VCaP (cell line): ENCODE measurements around the gene MAT1A.
A peak's percentile ranks its signal among the peaks of the same experiment; 100 is the strongest.

Experiments used
- H3K27ac ChIP-seq: fragments of 450-650 bp; 2 replicates; pipeline ENCODE4 v1.5.1; 2017
- TF ChIP-seq, protein P1 (sequence below): fragments of 450-650 bp; conservative IDR thresholded peaks from 2 replicates; pipeline ENCODE4 v1.5.1; 2017; ENCODE audit warnings: mild to moderate bottlenecking, moderate library complexity

MAT1A gene

GRCh38 chr10:80289451-80290287, at the start of gene MAT1A:
Gene MAT1A (minus strand): TSS chr10:80289658. CDS start chr10:80289423, 235 bp downstream.
- TF ChIP-seq, protein P1, sequence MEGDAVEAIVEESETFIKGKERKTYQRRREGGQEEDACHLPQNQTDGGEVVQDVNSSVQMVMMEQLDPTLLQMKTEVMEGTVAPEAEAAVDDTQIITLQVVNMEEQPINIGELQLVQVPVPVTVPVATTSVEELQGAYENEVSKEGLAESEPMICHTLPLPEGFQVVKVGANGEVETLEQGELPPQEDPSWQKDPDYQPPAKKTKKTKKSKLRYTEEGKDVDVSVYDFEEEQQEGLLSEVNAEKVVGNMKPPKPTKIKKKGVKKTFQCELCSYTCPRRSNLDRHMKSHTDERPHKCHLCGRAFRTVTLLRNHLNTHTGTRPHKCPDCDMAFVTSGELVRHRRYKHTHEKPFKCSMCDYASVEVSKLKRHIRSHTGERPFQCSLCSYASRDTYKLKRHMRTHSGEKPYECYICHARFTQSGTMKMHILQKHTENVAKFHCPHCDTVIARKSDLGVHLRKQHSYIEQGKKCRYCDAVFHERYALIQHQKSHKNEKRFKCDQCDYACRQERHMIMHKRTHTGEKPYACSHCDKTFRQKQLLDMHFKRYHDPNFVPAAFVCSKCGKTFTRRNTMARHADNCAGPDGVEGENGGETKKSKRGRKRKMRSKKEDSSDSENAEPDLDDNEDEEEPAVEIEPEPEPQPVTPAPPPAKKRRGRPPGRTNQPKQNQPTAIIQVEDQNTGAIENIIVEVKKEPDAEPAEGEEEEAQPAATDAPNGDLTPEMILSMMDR: no peak
- peak within 1 kb of the TSS; percentile 96 for H3K27ac ChIP-seq

DNA sequence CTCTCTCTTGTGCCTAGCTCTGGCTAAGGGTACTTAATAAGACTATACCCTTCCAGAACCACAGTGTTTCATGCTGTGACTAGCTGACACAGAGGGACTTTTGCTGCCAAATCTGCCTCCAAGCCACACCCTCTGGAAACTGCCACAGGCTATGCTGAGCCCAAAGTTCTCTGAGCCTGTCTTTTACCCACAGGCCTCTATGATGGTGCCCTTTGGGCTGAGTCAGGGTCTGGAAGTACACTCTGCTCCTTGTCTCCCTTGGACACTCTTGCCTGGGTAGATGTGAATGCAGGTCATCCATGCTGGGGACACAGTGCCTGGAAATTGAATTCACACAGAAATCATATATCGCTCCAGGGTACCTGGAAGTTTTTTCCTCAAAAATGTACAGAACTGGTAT, 44.5 kb upstream of the MAT1A start:
- TF ChIP-seq, protein P1: no peak
- no peak overlapping the region for H3K27ac ChIP-seq

DNA sequence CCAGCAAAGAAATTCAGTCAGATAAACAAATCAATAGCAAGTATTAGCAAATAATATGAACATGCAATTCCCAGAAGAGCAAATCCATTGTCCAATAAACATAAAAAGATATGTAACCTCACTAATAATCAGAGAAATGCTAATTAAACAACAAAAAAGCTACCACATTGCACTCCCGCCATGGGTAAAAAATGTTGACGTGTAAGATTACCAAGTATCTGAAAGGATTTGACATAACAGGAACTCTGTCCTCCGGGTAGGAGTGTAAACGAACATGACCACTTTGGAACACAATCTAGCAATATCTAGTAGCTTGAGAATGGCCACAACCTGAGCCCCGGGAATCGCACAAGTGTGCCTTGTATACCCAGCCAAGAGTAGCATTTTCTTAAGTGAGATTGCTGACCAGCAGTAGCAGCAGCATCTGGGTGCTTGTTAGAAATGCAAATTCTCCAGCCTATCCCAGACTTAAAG, 35.5 kb upstream of the MAT1A start:
- no peak overlapping the region for H3K27ac ChIP-seq
- TF ChIP-seq, protein P1: no peak

GRCh38 chr10:80324086-80324485, 34.6 kb upstream of the MAT1A start:
- no peak overlapping the region for H3K27ac ChIP-seq
- TF ChIP-seq, protein P1: no peak

- TF ChIP-seq, protein P1: no peak
- H3K27ac ChIP-seq: no peak overlapping the region
Observed at GRCh38 chr10:80323311-80323710, 33.9 kb upstream of the MAT1A start.

DNA sequence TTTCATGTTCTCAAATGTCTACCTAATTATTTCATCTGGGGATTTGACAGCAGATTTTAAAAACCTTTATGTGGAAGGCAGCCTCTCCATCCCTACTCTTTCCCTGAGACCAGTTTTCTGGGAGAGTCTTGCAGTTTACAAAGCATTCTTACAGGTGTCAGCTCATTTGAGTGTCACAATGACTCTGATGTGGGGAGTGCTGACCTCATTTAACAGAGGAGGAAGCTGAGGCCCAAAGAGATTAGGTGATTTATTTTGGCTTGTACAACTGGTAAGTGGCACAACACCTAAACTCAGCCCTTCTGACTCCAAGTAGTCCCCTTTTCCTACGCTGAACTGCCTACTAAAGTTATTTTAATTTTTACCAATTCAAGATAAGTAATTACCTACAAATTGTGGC, 33.3 kb upstream of the MAT1A start:
- no peak overlapping the region for H3K27ac ChIP-seq
- TF ChIP-seq, protein P1: no peak

- TF ChIP-seq, protein P1: no peak
Observed at GRCh38 chr10:80322158-80322557, 32.7 kb upstream of the MAT1A start.

More at GRCh38 chr10:80322158-80322557, 32.7 kb upstream of the MAT1A start:
- H3K27ac ChIP-seq: no peak overlapping the region
